BLaER1 (cell line): ENCODE measurements around the gene BRD3OS.
"Not testable (repeated sequence)": the region's sequence is repeated elsewhere in the genome, so short reads cannot be mapped to it uniquely, and the experiment has no call there.

Experiments used
- H3K27ac ChIP-seq: shearing (Covaris generic); formaldehyde crosslinking; 2 replicates; pipeline ENCODE4 v1.8.1; 2022
- H3K27me3 ChIP-seq: shearing (Covaris generic); formaldehyde crosslinking; 2 replicates; pipeline ENCODE4 v1.8.1; 2022
- H3K36me3 ChIP-seq: shearing (Covaris generic); formaldehyde crosslinking; 2 replicates; pipeline ENCODE4 v1.8.1; 2022
- H3K4me1 ChIP-seq: shearing (Covaris generic); formaldehyde crosslinking; 2 replicates; pipeline ENCODE4 v1.8.1; 2022
- H3K4me2 ChIP-seq: shearing (Covaris generic); formaldehyde crosslinking; 2 replicates; pipeline ENCODE4 v1.8.1; 2022
- H3K4me3 ChIP-seq: shearing (Covaris generic); formaldehyde crosslinking; 2 replicates; pipeline ENCODE4 v1.8.1; 2022
- H3K9ac ChIP-seq: shearing (Covaris generic); formaldehyde crosslinking; 2 replicates; pipeline ENCODE4 v1.8.1; 2022
- H3K9me3 ChIP-seq: shearing (Covaris generic); formaldehyde crosslinking; 2 replicates; pipeline ENCODE4 v1.8.1; 2022
- H4K20me1 ChIP-seq: shearing (Covaris generic); formaldehyde crosslinking; 2 replicates; pipeline ENCODE4 v1.8.1; 2022
- Cebpa-rat ChIP-seq: shearing (Covaris generic); IDR thresholded peaks from 2 replicates; pipeline ENCODE4 v1.8.1; 2022

The BRD3OS gene

DNA sequence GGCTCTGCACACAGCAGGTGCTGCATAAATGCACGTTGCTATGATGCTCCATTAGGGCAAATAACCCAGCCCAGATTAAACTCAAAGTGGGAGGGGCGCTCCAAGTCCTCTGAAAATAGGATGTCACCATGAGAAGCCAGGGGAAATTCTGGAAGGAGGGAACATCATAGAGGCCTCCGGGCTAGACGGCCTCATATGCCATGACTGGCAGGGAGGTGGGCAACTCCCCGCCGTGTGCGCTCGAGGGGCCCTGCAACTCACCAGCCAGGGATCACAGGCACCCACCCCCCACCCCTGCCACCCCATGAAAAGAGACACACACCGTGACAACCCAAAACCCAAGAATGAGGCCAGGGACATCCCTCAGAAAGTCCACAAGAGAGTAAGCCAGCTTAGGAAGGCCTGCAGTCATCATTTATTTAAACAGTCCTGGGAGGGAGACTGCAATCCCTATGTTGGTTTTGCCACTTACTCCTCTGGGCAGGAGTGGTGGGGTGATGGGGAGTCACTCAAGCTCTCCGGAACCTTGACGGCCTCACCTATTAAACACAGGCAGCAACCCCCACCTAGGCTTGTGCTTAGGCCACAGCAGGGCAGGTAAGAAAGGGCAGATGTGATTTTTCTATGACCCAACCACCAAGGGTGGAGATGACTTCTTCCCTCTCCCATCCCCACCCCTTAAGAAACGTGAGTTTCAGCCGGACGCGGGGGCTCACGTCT lies 37.2 kb upstream of the BRD3OS start:
- H3K27ac ChIP-seq, result no peak overlapping the region
- no peaks in the 10 kb centered on the region for H3K9me3 ChIP-seq
- H3K36me3 ChIP-seq, result no peaks in the 10 kb centered on the region
- no peak overlapping the region for H3K4me3 ChIP-seq
- peaks cover 87% of the 10 kb centered on the region for H4K20me1 ChIP-seq
- no peak overlapping the region for H3K9ac ChIP-seq
- TF ChIP-seq Cebpa-rat, result no peak
- H3K27me3 ChIP-seq, result no peaks in the 10 kb centered on the region
- H3K4me2 ChIP-seq, result no peak overlapping the region
- peaks cover 54% of the 10 kb centered on the region for H3K4me1 ChIP-seq

DNA sequence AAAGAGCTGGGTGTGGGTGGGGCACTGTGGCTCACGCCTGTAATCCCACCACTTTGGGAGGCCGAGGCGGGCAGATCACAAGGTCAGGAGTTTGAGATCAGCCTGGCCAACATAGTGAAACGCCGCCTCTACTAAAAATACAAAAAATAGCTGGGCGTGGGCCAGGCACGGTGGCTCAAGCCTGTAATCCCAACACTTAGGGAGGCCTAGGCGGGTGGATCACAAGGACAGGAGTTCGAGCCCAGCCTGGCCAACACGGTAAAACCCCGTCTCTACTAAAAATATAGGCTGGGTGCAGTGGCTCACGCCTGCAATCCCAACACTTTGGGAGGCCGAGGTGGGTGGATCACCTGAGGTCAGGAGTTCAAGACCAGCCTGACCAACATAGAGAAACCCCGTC lies 36.5 kb upstream of the BRD3OS start:
- H3K4me3 ChIP-seq, H3K9ac ChIP-seq, H3K9me3 ChIP-seq, H3K27ac ChIP-seq, H3K27me3 ChIP-seq, H3K36me3 ChIP-seq: not testable (repeated sequence)
- peaks cover 57% of the 10 kb centered on the region for H3K4me1 ChIP-seq
- H3K4me2 ChIP-seq, result peak overlapping the region; percentile 100; the same call in 1 of the 2 replicates
- peaks cover 87% of the 10 kb centered on the region for H4K20me1 ChIP-seq

DNA sequence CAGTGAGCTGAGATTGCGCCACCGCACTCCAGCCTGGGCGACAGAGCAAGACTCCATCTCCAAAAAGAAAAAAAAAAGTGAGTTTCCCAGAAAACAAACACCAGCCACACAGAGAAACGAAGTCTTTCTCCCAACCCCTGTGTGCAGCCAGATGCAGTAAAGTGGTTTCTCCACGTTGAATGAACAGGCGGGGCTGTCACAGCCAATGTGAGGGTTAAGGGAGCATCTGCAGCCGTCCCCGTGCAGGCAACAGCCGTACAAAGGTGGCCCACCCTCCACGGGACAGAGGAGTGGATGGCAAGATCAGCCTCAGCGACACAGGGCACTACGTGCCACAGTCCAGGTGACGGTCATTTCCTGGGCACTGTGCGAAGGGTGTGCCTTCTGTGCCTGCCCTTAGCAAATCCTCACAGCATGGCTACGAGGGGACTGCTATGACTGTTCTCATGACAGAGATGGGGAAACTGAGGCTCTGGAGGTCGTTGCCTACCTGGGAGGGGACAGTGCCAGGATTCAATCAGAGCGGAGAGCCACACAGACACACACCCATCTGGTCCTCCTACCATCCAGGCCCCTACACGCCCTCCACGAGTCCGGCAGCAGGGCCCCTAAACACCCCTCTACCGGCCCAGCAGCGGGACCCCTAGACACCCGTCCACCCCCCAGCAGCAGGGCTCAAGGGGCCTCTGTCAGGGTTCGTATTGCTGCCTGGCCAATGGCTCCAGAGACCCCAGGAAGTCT lies 35.5 kb upstream of the BRD3OS start:
- peak overlapping the region; percentile 94 for H3K4me3 ChIP-seq
- peak overlapping the region; percentile 100 for H3K4me2 ChIP-seq
- peak overlapping the region; percentile 92; the same call in 1 of the 2 replicates for H3K27ac ChIP-seq
- TF ChIP-seq Cebpa-rat, result no peak
- H3K4me1 ChIP-seq, result peaks cover 67% of the 10 kb centered on the region
- no peaks in the 10 kb centered on the region for H3K36me3 ChIP-seq
- no peaks in the 10 kb centered on the region for H3K27me3 ChIP-seq
- H3K9ac ChIP-seq, result peak overlapping the region; percentile 92; the same call in 1 of the 2 replicates
- H4K20me1 ChIP-seq, result peaks cover 80% of the 10 kb centered on the region
- no peaks in the 10 kb centered on the region for H3K9me3 ChIP-seq

DNA sequence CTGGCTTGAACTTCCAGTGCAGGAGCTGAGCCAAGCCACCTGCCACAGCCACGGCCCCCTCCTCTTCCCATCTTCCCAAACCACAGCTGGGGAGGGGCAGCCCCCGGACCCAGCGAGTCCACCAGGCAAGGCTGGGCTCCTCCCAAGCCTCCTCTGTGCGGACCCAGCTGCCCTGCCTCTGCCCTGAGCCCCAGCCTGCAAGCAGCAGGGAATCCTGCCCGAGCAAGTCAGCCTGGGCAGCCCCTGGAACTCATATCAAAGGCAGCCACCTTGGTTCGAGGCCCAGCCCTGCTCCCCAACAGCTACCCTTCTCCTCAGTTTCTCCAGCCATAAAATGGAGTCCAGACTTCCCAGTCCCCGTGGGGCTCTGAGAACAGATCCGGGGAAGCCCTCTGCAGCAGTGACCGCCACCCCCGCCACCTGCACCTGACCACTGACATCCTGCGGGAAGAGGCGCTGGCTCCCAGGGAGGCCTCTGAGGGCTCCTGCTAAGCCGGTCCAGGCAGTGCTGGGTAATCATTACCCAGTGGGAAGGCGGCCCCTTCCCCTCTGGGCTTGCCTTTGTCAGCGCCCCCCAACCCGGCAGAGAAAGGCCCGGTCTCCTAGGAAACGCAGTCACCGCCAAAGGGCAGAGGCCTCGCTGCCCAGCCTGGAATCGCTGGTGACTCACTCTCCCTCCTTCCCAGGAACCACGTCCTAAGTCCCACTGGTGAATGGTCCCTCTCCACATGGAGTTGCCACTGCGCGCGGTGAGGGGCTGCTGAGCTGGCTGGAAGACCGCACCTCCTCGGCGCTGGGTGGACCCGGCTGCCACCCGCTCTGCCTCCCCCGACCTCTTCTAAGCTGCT lies 34.7 kb upstream of the BRD3OS start:
- Histone ChIP-seq H3K9ac (peak overlapping the region; percentile 92), H3K4me1 (peaks cover 71% of the 10 kb centered on the region), H3K27me3 (no peaks in the 10 kb centered on the region), H3K36me3 (no peaks in the 10 kb centered on the region), H4K20me1 (peaks cover 72% of the 10 kb centered on the region), H3K4me3 (peak overlapping the region; percentile 94), H3K9me3 (no peaks in the 10 kb centered on the region), H3K27ac (peak overlapping the region; percentile 92; the same call in 1 of the 2 replicates), H3K4me2 (peak overlapping the region; percentile 100)
- TF ChIP-seq Cebpa-rat, result no peak

DNA sequence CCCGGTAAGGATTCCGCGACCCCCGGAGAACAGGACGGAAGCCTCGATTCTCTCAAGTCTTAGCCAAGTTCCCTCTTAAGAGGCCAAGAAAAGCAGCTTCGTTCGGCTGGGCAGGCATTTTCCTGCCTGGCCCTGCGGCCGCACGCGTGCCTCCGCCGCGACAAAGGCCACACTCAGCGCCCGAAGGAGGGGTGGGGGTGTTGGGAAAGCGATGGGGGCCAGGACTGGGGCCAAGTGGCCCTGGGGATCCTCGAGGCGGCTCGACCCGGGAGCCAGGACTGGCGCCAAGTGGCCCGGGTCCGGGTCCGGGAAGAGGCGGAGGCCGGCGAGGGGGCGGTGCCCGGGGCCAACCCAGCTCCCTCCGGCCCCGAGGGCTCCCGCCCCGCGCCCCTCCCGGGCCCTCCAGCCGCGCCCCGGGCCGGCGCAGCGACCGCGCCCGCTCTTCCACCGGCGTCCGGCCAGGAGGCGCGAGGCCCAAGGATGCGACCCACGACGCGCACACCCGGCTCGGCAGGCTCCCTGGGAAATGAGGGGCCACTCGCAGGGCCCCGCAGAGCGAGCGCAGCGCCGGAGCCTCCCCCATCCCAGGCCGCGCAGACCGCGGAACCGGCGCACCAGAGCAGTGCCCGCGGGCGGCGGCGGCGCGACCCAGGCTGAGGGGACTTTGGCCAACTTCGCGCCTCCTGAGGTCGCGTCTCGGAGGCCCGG lies 33.9 kb upstream of the BRD3OS start:
- H3K36me3 ChIP-seq, result no peaks in the 10 kb centered on the region
- H3K9ac ChIP-seq, result peak overlapping the region; percentile 92
- H4K20me1 ChIP-seq, result peaks cover 64% of the 10 kb centered on the region
- H3K27me3 ChIP-seq, result no peaks in the 10 kb centered on the region
- H3K4me1 ChIP-seq, result peaks cover 65% of the 10 kb centered on the region
- no peak for TF ChIP-seq Cebpa-rat
- no peaks in the 10 kb centered on the region for H3K9me3 ChIP-seq
- peak overlapping the region; percentile 92 for H3K27ac ChIP-seq
- peak overlapping the region; percentile 100 for H3K4me2 ChIP-seq
- peak overlapping the region; percentile 94 for H3K4me3 ChIP-seq

DNA sequence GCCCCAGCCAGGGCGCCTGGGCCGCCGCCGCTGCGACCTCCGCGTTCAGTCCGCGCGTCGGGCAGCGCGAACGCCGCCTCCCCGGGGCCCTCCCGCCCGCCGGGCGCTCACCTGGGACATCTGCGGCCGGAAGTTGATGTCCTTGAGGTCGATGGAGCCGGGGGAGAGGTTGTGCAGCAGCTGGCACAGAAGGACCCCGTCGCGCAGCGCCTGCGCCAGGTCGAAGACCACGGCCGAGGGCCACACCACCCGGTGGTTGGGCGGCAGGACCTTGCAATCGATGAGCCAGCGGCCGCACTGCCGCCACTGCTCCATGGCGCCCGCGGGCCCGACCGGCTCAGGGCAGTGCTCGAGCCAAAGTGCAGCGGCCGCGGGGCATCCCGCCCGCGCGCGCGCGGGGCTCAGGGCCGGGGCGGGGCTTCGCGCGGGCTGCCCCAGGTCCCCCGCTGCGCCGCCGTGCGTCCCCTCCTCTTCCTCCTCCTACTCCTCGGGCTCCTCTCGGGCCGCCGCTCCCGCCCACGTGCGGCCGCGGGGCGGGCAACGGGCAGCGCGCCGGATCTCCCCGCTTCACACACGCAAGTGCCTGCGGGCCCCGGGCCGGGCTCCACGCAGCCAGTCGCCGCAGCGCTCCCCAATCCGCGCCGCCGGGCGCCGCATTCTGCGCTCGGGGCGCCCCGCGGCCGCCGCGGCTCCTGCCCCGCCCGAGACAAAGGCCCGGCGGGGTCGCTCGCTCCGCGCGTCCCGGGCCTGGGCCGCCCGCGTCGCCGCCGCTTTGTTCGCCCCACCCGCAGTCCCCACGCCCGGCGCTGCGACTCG lies 33.1 kb upstream of the BRD3OS start, which contains the start of gene VAV2:
Gene VAV2 (minus strand): TSS at position 361 of the 816 bp plus-strand sequence. CDS start 46 bp downstream, at position 315.
- TF ChIP-seq Cebpa-rat, result no peak
- H3K27ac ChIP-seq, result peak within 1 kb of the TSS; percentile 92
- peak within 1 kb of the TSS; percentile 100 for H3K4me2 ChIP-seq
- H4K20me1 ChIP-seq, result peaks cover 56% of the 10 kb centered on the region
- no peaks in the 10 kb centered on the region for H3K27me3 ChIP-seq
- peak within 1 kb of the TSS; percentile 92 for H3K9ac ChIP-seq
- H3K4me1 ChIP-seq, result peaks cover 63% of the 10 kb centered on the region
- peak within 1 kb of the TSS; percentile 94 for H3K4me3 ChIP-seq
- H3K36me3 ChIP-seq, result no peaks in the 10 kb centered on the region
- no peaks in the 10 kb centered on the region for H3K9me3 ChIP-seq

DNA sequence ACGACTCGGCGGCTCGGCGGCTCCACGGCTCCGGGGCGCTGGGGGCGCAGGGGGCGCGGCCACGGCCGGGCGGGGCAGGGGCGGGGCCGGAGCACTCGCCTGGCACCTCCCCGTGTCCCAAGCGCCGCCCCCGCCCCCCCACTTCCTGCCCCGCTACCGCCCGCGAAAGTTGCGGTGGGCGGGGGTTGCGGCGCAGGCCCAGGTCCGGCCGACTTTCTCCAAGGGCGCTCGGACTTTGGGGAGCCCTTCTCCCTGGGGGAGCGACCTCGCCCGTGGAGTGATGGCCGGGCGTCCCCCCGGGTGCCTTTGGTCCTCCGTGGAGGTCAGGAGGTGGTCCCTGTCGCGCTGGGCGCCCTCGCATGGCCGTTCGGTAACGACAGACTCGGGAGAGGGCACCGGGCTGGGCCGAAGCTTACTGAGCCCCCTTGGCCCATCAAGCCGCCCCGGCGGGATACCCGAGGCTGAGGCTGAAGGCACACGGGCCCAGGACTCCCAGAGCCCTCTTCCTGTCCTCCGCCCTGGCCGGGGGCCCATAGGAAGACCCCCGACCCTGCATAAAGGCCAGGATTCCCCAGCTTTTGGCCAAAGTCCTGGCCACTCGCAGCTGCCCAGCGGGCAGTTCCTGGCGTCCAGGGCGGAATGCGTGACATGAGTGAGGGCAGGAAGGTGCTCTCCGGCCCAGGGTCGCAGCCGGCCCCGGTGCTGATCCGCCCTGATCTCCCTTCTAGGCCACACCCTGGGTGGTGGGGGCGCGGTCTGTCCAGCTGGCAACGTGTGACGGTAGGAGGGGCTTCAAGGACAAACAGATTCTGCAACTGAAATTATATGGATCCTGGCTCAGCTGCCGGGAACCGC lies 32.3 kb upstream of the BRD3OS start:
- Histone ChIP-seq H3K27ac (peak overlapping the region; percentile 92), H3K4me1 (peaks cover 55% of the 10 kb centered on the region), H3K4me2 (peak overlapping the region; percentile 100), H4K20me1 (peaks cover 48% of the 10 kb centered on the region), H3K9ac (peak overlapping the region; percentile 92), H3K27me3 (no peaks in the 10 kb centered on the region), H3K36me3 (no peaks in the 10 kb centered on the region), H3K9me3 (no peaks in the 10 kb centered on the region), H3K4me3 (peak overlapping the region; percentile 94)
- no peak for TF ChIP-seq Cebpa-rat
